H1 (cell line): ENCODE results near the gene ZNF750. TPM values are rescaled to one million over a fixed set of nuclear protein-coding genes. Genes with fewer than 3 reads are reported as not detected.

Experiments used
- CBX8 ChIP-seq: fragments of 300-800, 300-1000 bp; sonication (generic); IDR thresholded peaks from 2 replicates; pipeline ENCODE4 v1.7.1; 2016; ENCODE audit warnings: low read depth, low read length, borderline replicate concordance
- CHD7 ChIP-seq: fragments of 300-600 bp; sonication (generic); IDR thresholded peaks from 2 replicates; pipeline ENCODE4 v1.7.1; 2012; ENCODE audit warnings: low read length, moderate library complexity, mild to moderate bottlenecking, inconsistent platforms; ENCODE audit not compliant: insufficient replicate concordance
- CTCF ChIP-seq, 3 experiments: IDR thresholded peaks; 1 replicate in 2 of 3; 2 replicates in 1 of 3; pipeline versions ENCODE4 v1.5.1 to v1.6.1; 2011; ENCODE audit warnings: low read length in 3 of 3, mild to moderate bottlenecking in 3 of 3, inconsistent platforms in 2 of 3, low read depth in 1 of 3, moderate library complexity in 1 of 3; ENCODE audit not compliant: insufficient read depth in 1 of 3; ENCODE audit errors: control extremely low read depth in 1 of 3
- GTF2F1 ChIP-seq: IDR thresholded peaks from 2 replicates; pipeline ENCODE4 v1.6.1; 2012; ENCODE audit warnings: low read depth, low read length, improper control_type of control experiment, borderline replicate concordance
- HDAC2 ChIP-seq, 2 experiments: fragments of 300-600 bp in 1 of 2; sonication (generic) in 1 of 2; IDR thresholded peaks; 2 replicates each; pipeline ENCODE4 v1.6.1; 2011 to 2012; ENCODE audit warnings: low read depth in 2 of 2, low read length in 2 of 2, mild to moderate bottlenecking in 2 of 2, moderate library complexity in 2 of 2, borderline replicate concordance in 1 of 2, inconsistent platforms in 1 of 2
- RXRA ChIP-seq: IDR thresholded peaks from 2 replicates; pipeline ENCODE4 v1.6.1; 2011; ENCODE audit warnings: low read depth, mild to moderate bottlenecking, low read length, moderate library complexity; ENCODE audit not compliant: insufficient read depth
- SP2 ChIP-seq: IDR thresholded peaks from 2 replicates; pipeline ENCODE4 v1.6.1; 2012; ENCODE audit warnings: mild to moderate bottlenecking, low read length, inconsistent platforms
- SUZ12 ChIP-seq: fragments of 200-600 bp; sonication (generic); IDR thresholded peaks from 2 replicates; pipeline ENCODE4 v1.6.1; 2012; ENCODE audit warnings: mild to moderate bottlenecking, inconsistent platforms, low read length, moderate library complexity, mixed read lengths
- TBP ChIP-seq: IDR thresholded peaks from 2 replicates; pipeline ENCODE4 v1.6.1; 2011; ENCODE audit warnings: low read depth, low read length, improper control_type of control experiment
- polyA plus RNA-seq, 7 experiments: library from polyadenylated mRNA; depleted of rRNA in 3 of 7; stranded (reverse) in 5 of 7; unstranded in 2 of 7; fragments of >200 nt in 5 of 7; fragments of 200-250 nt in 2 of 7; gene quantifications; 1 replicate in 5 of 7; 2 replicates in 1 of 7; 4 replicates in 1 of 7; pipeline versions ENCODE4 v1.2.1 to v1.2.3, GENCODE V29; 2011 to 2013; ENCODE audit warnings: missing spikeins in 2 of 7, mixed read lengths in 2 of 7
- total RNA-seq: library from RNA; stranded (reverse); fragmentation: NEBNext Ultra II Directional; extraction: Animal tissue kit (Norgen Biotek cat#: 25700); gene quantifications from 2 replicates; pipeline ENCODE4 v1.2.1, GENCODE V29; 2021

ZNF750 gene
- total and polyA plus RNA-seq, 2 of the 8 experiments (the other 6 are each of a cell fraction or from before 2014, with no cell fraction given) = not detected

- TF ChIP-seq CHD7 = no peak
- TF ChIP-seq HDAC2 (IDR thresholded peaks at IDR 0.05; ENCODE audit: borderline replicate concordance in 1 of 2, low read depth in 2 of 2, low read length in 2 of 2) = no peak
- TF ChIP-seq SUZ12 = no peak
- TF ChIP-seq SP2 = no peak
- TF ChIP-seq CBX8 = no peak
- TF ChIP-seq GTF2F1 = no peak
- no peak for TF ChIP-seq RXRA
- no peak for TF ChIP-seq TBP
- no peak for TF ChIP-seq CTCF (IDR thresholded peaks at IDR 0.05; ENCODE audit: control extremely low read depth in 1 of 3, insufficient read depth in 1 of 3, low read depth in 1 of 3, low read length in 3 of 3)
These were observed 13.6 kb downstream of the ZNF750 start (continued) for GRCh38 chr17:82826211-82826610.
